Body of pancreas (tissue), 4 donors: ENCODE data around the gene SNAPIN. TPM values are rescaled to one million over a fixed set of nuclear protein-coding genes. Genes with fewer than 3 reads are reported as not detected.
A peak's percentile ranks its signal among the peaks of the same experiment; 100 is the strongest.

ENCODE experiments used
- ATAC-seq: fragments of 150-250 bp; one replicate; pipeline ENCODE4 v1.9.1; 2016
- DNase-seq, 4 donors: peaks; one replicate each; pipeline ENCODE4 v3.0.0-alpha.2; 2019
- H3K27ac ChIP-seq, 4 donors: fragments of 200-600 bp; sonication (generic); 1 replicate in 3 of 4; 2 replicates in 1 of 4; pipeline versions ENCODE4 v1.5.1 to v1.6.1; 2016 to 2019; ENCODE audit warnings: mild to moderate bottlenecking in 1 of 4, mixed read lengths in 1 of 4, moderate library complexity in 1 of 4
- H3K27me3 ChIP-seq, 2 donors: fragments of 200-600 bp; sonication (generic); one replicate each; pipeline ENCODE4 v1.6.0; 2016; ENCODE audit warnings: mild to moderate bottlenecking in 1 of 2
- H3K36me3 ChIP-seq, 2 donors: fragments of 200-600 bp; sonication (generic); replicated peaks in 1 of 2; 2 replicates each; pipeline ENCODE4 v1.5.1; 2016; ENCODE audit warnings: low read depth in 2 of 2; ENCODE audit not compliant: insufficient read depth in 1 of 2
- H3K4me1 ChIP-seq: fragments of 200-600 bp; sonication (generic); one replicate; pipeline ENCODE4 v1.6.0; 2016
- H3K4me3 ChIP-seq, 2 donors: fragments of 200-600 bp; sonication (generic); 1 replicate in 1 of 2; 2 replicates in 1 of 2; pipeline ENCODE4 v1.5.1; 2016 to 2019
- H3K9me3 ChIP-seq, 3 donors: fragments of 200-600 bp; sonication (generic); 1 replicate in 2 of 3; 2 replicates in 1 of 3; pipeline ENCODE4 v1.5.1; 2016
- CTCF ChIP-seq, 7 experiments: fragments of 450-650 bp in 4 of 7; fragments of 200-600 bp in 3 of 7; sonication (generic) in 3 of 7; IDR thresholded peaks; one replicate each; pipeline ENCODE4 v1.5.1; 2016 to 2019; ENCODE audit warnings: antibody characterized with exemption in 7 of 7
- POLR2A ChIP-seq, 3 donors: fragments of 450-650 bp; IDR thresholded peaks; one replicate each; pipeline ENCODE4 v1.6.1; 2016; ENCODE audit warnings: antibody characterized with exemption in 3 of 3, mild to moderate bottlenecking in 2 of 3
- WGBS, 2 donors: methylation state at CpG; one replicate each; pipeline ENCODE4 v1.1.5; 2017; 5-methylcytosine and 5-hydroxymethylcytosine counted together
- intact Hi-C: fragments of 100-400 bp; cut with DNase I; formaldehyde crosslinking; loops from one replicate; pipeline ENCODE4 v1.15.1; 2023
- total RNA-seq, 2 donors: library from RNA; depleted of rRNA; stranded (reverse); fragments of >200 nt; gene quantifications; one replicate each; pipeline ENCODE4 v1.1.0, GENCODE V29; 2016

The SNAPIN gene
- total RNA-seq, 2 donors from 2014 or later: 21.8 to 23.7 TPM

GRCh38 chr1:153623101-153623500 is 35.4 kb upstream of the SNAPIN start:
- Histone ChIP-seq H3K4me3 (no peak overlapping the region), H3K9me3 (no peaks in the 10 kb centered on the region), H3K27me3 (no peaks in the 10 kb centered on the region), H3K36me3 (no peaks in the 10 kb centered on the region), H3K4me1 (peaks cover 24% of the 10 kb centered on the region), H3K27ac (no peak overlapping the region)
- WGBS, 2 donors: 86 to 91% methylated on average over 7 of the region's 7 CpGs
- intact Hi-C loops: no loop called here
- no peak for ATAC-seq
- TF ChIP-seq POLR2A (IDR thresholded peaks at IDR 0.05) (no peak), CTCF (IDR thresholded peaks at IDR 0.05) (no peak)
- no peak for DNase-seq

- H3K4me1 ChIP-seq: peaks cover 25% of the 10 kb centered on the region
- no peak for ATAC-seq
Measured at GRCh38 chr1:153624965-153625611, 33.4 kb upstream of the SNAPIN start.

GRCh38 chr1:153626477-153626903 is 32.0 kb upstream of the SNAPIN start:
- no peaks in the 10 kb centered on the region for H3K27me3 ChIP-seq
- no peaks in the 10 kb centered on the region for H3K9me3 ChIP-seq
- ATAC-seq: no peak
- H3K27ac ChIP-seq: peak overlapping the region; percentile 71 to 87 (median 80)
- peak overlapping the region in 1 of 2 donors; percentile 24 for H3K4me3 ChIP-seq
- WGBS, 2 donors: 36 to 58% methylated on average over 2 to 3 of the region's 3 CpGs
- no peak for TF ChIP-seq CTCF (IDR thresholded peaks at IDR 0.05)
- DNase-seq: no peak
- no peaks in the 10 kb centered on the region for H3K36me3 ChIP-seq
- peaks cover 25% of the 10 kb centered on the region for H3K4me1 ChIP-seq
- intact Hi-C loops: no loop called here

More at GRCh38 chr1:153624965-153625611, 33.4 kb upstream of the SNAPIN start:
- Histone ChIP-seq H3K27me3 (no peaks in the 10 kb centered on the region), H3K36me3 (no peaks in the 10 kb centered on the region), H3K27ac (no peak overlapping the region), H3K4me3 (no peak overlapping the region), H3K9me3 (no peaks in the 10 kb centered on the region)
- DNase-seq: no peak
- 85 to 93% methylated on average over 10 of the region's 10 CpGs for whole genome bisulfite sequencing, 2 donors
- intact Hi-C loops: no loop called here
- TF ChIP-seq POLR2A (IDR thresholded peaks at IDR 0.05): no peak
- no peak for TF ChIP-seq CTCF (IDR thresholded peaks at IDR 0.05)

GRCh38 chr1:153626904-153627714 is 31.4 kb upstream of the SNAPIN start, which contains the start of gene S100A13:
S100A13 (minus strand) TSS chr1:153627505; CDS start chr1:153626472, 1,033 bp downstream.
- Histone ChIP-seq H3K36me3 (no peaks in the 10 kb centered on the region), H3K4me3 (peak within 1 kb of the TSS in 1 of 2 donors; percentile 24), H3K4me1 (peaks cover 25% of the 10 kb centered on the region), H3K9me3 (no peaks in the 10 kb centered on the region), H3K27ac (peak within 1 kb of the TSS; percentile 71 to 87 (median 80)), H3K27me3 (no peaks in the 10 kb centered on the region)
- peak in 6 of 7 experiments; percentile 28 to 65 (median 56) for TF ChIP-seq CTCF (IDR thresholded peaks at IDR 0.05)
- TF ChIP-seq POLR2A (IDR thresholded peaks at IDR 0.05): peak; percentile 62 to 86 (median 84)
- ATAC-seq (peak; percentile 85), DNase-seq (peak; percentile 78 to 88 (median 86))
- WGBS, 2 donors: 7 to 10% methylated on average over 20 to 28 of the region's 28 CpGs
- intact Hi-C loops: no loop called here
